Omental fat pad (tissue), 4 donors: Measurements from ENCODE around the gene EMC10. TPM values are rescaled to one million over a fixed set of nuclear protein-coding genes. Genes with fewer than 3 reads are reported as not detected.
"Not testable (repeated sequence)": the region's sequence is repeated elsewhere in the genome, so short reads cannot be mapped to it uniquely, and the experiment has no call there.

Experiments used
- ATAC-seq: fragments of 150-250 bp; one replicate; pipeline ENCODE4 v1.9.1; 2016; ENCODE audit warnings: mild to moderate bottlenecking, moderate library complexity; ENCODE audit not compliant: low FRiP score
- DNase-seq: peaks from one replicate; pipeline ENCODE4 v3.0.0-alpha.2; 2019; ENCODE audit warnings: low spot score
- total RNA-seq, 4 donors: library from RNA; depleted of rRNA; stranded (reverse); fragments of >200 nt; gene quantifications; one replicate each; pipeline ENCODE4 v1.1.0, GENCODE V29; 2016
- TF ChIP-seq, protein P1 (sequence below), 3 donors: fragments of 450-650 bp; IDR thresholded peaks; one replicate each; pipeline ENCODE4 v1.5.1; 2016 to 2017; ENCODE audit warnings: antibody characterized with exemption in 3 of 3, mild to moderate bottlenecking in 3 of 3, moderate library complexity in 2 of 3

The EMC10 gene
- total RNA-seq, 4 donors from 2014 or later, result 41.6 to 52.1 (median 47.5) TPM

DNA sequence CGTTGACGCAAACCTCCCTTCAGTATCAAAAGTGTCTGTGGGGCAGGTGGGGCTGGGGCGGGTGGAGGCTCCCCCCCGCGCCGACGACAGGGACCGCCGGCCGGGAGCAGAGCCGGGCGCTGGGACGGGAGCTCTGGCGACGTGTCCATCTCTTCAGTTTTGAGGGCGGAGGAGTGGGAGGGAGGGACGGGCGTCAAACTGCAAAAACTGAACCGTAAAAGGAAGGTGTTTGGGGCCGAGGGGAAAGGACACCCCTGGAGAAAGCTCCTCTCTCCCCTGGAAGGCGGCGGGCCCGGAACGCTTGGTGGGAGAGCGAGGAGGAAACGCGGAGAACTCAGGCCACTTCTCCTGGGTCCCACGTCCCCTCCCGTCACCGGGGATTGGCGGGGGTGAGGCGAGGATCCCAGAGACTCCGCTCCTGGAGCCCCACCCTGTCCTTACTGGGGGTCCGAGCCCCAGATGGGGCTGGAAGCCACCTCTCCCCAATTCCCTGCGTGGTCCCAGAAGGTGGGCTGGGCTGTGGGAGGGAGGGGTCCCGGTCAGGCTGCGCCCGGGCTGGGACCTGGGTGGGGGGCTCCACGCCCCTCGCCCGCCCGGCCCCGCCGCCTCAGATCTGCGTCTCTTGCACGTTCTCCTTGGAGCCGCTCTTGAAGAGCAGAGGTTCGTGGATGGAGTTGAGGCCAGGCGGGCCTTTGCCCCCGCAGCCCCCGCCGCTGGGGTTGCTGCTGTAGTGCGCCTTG is 40.8 kb downstream of the EMC10 start:
- ATAC-seq (no peak), DNase-seq (no peak)
- TF ChIP-seq, protein P1, sequence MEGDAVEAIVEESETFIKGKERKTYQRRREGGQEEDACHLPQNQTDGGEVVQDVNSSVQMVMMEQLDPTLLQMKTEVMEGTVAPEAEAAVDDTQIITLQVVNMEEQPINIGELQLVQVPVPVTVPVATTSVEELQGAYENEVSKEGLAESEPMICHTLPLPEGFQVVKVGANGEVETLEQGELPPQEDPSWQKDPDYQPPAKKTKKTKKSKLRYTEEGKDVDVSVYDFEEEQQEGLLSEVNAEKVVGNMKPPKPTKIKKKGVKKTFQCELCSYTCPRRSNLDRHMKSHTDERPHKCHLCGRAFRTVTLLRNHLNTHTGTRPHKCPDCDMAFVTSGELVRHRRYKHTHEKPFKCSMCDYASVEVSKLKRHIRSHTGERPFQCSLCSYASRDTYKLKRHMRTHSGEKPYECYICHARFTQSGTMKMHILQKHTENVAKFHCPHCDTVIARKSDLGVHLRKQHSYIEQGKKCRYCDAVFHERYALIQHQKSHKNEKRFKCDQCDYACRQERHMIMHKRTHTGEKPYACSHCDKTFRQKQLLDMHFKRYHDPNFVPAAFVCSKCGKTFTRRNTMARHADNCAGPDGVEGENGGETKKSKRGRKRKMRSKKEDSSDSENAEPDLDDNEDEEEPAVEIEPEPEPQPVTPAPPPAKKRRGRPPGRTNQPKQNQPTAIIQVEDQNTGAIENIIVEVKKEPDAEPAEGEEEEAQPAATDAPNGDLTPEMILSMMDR (IDR thresholded peaks at IDR 0.05), result no peak

DNA sequence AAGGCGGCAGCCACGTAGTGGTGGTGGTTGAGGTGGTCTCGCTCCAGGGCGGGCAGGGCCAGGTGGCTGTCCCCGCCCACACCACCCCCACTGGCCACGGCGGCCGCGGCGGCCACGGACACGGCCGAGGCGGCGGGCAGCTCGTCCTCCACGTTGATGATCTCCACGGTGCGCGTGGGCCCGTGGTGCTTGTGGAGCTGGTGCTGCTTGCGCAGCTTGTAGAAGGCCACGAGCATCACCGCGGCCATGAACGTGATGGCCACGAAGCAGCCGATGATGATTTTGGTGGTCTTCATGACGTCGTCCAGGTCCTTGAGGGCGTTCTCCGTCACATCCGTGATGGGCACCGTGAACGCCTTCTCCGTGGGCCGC is 41.4 kb downstream of the EMC10 start:
- DNase-seq (no peak), ATAC-seq (no peak)
- TF ChIP-seq, protein P1 (IDR thresholded peaks at IDR 0.05), result no peak

DNA sequence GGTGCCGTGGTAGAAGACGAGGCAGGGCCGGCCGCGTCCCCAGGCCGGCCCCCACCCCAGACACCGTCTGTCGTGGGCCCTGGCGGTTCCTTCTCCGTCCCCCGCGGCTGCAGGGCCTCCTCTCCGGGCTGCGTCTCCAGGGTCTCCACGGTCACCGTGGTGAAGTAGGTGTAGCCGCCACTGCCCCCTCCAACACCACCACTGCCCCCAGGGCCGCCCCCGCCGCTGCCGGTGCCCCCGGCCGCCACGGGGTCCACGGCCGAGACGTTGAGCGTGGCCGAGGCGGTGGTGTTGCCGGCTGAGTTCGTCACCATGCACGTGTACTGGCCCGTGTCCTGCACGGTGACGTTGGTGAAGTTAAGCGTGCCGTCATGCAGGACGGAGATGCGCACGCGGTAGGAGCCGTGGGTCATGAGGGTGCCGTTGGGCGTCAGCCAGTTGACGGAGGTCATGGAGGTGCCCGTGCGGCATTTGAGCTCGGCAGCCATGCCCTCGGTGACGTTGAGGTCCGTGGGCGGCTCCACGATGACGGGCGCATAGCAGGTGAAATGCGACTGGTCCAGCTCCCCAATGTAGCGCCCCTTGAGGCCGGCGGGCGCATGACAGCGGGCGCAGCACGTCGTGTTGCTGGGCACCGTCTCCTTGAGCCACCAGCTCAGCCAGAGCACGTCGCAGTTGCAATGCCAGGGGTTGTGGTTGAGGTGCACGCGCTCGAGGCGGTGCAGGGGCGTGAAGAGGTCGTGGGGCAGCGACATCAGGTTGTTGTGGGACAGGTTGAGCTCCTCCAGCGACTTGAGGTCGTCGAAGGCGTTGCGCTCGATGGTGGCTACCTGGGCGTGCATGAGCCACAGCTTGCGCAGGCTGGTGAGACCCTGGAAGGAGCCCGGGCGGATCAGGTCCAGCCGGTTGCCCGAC is 42.0 kb downstream of the EMC10 start:
- TF ChIP-seq, protein P1 (IDR thresholded peaks at IDR 0.05), result no peak
- no peak for ATAC-seq
- no peak for DNase-seq

DNA sequence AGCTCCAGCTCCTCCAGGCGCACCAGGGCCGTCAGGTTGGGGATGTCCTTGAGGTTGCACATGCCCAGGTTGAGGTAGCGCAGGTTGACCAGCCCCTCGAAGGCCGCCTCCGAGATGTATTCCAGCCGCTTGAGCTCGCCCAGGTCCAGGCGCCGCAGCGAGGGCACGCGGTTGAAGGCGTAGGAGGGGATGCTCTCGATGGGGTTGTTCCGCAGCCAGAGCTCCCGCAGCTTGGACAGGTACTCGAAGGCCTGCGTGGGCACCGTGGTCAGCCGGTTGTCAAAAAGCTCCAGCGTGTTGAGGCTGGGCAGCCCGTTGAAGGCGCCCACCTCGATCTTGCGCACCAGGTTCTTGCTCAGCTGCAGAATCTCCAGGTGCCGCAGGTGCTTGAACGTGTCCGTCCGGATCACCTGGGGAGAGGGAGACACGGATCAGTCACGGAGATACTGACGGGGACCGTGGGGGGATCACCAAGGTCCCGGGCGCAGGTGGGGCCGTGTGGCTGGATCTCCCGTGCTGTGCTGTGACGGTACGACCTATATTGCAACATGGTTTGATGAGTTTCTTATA is 42.8 kb downstream of the EMC10 start:
- DNase-seq (no peak), ATAC-seq (no peak)
- TF ChIP-seq, protein P1 (IDR thresholded peaks at IDR 0.05), result no peak

DNA sequence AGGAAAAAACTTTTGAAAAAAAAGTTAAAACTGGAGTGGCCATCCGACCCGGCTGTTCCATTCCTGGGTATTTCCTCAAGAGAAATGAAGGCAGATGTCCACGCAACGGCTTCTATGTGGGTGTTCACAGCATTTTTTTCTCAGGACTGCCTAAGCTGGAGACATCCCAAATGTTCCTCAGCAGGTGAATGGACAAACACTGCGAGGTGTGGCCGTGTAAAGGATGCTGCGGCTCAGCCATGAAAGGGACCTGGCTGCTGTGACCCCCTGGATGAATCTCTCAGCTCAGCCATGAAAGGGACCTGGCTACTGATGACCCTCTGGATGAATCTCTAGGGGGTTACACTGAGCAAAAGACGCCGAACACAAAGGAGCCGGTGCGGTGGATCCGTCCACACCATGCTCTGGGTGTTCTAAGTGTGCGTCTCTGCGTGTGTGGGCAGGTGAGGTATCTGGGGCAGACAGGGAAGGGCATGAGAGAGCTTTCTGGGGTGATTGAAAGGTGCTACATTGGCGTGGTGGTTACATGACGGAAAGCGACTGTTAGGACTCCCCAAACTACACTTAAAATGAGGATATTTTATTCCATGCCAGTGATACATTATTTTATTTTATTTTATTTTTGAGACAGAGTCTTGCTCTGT is 44.6 kb downstream of the EMC10 start:
- ATAC-seq (no peak), DNase-seq (no peak)
- TF ChIP-seq, protein P1 (IDR thresholded peaks at IDR 0.05), result no peak

DNA sequence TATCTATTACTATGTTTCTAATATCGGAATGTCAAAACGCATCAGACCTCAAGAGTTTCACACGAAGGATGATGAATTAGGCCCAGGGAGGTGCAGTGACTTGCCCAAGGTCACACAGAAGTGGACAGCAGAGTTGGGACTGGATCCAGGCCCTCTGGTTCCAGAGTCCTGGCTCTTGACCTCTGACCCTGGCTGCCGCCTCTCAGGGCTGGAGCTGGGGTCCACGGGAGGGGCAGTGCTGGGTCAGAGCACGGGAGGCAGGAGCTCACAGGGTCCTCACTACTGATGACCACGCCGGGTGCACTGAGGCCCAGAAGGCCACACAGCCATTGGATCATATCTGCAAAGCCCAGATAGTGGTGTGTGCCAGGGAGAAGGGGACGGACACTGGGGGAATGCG is 46.6 kb downstream of the EMC10 start:
- TF ChIP-seq, protein P1 (IDR thresholded peaks at IDR 0.05), result no peak
- ATAC-seq (no peak), DNase-seq (no peak)

DNA sequence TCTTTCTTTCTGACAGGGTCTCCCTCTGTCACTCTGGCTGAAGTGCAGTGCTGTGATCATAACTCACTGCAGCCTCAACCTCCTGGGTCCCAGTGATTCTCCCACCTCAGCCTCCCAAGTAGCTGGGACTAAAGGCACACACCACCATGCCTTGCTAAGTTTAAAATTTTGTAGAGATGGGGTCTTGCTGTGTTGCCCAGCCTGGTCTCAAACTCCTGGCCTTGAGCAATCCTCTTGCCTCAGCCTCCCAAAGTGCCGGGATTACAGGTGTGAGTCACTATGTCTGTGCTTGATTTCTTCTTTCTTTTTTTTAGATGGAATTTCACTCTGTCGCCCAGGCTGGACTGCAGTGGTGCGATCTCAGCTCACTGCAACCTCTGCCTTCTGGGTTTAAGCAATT is 51.7 kb downstream of the EMC10 start:
- DNase-seq, ATAC-seq: not testable (repeated sequence)
